HepG2 (cell line): Measurements from ENCODE around the gene DMRTA2.

Experiments
- AKNA ChIP-seq: sonication (generic); formaldehyde crosslinking; IDR thresholded peaks from 2 replicates; pipeline ENCODE4 v1.4.0; 2020; ENCODE audit warnings: missing genetic modification reagents, borderline replicate concordance
- ARID2 ChIP-seq: sonication (generic); formaldehyde crosslinking; IDR thresholded peaks from 2 replicates; pipeline ENCODE4 v1.8.1; 2022; ENCODE audit warnings: mild to moderate bottlenecking, missing genetic modification reagents, borderline replicate concordance
- CTCF ChIP-seq: sonication (generic); formaldehyde crosslinking; IDR thresholded peaks from 2 replicates; pipeline ENCODE4 v1.5.0; 2020; ENCODE audit warnings: mild to moderate bottlenecking, missing genetic modification reagents, moderate library complexity
- FOXM1 ChIP-seq: sonication (generic); formaldehyde crosslinking; IDR thresholded peaks from 2 replicates; pipeline ENCODE4 v1.5.0; 2020; ENCODE audit warnings: missing genetic modification reagents
- MLX ChIP-seq: IDR thresholded peaks from 2 replicates; pipeline ENCODE4 v1.6.1; 2016
- NONO ChIP-seq, 2 experiments: fragments of 450-650 bp in 1 of 2; sonication (generic) in 1 of 2; formaldehyde crosslinking in 1 of 2; IDR thresholded peaks in 1 of 2; conservative IDR thresholded peaks in 1 of 2; 2 replicates each; pipeline versions ENCODE4 v1.6.1 to v1.8.0; 2017 to 2022; ENCODE audit warnings: mild to moderate bottlenecking in 1 of 2, missing genetic modification reagents in 1 of 2, moderate library complexity in 1 of 2
- ZNF3 ChIP-seq: IDR thresholded peaks from 2 replicates; pipeline ENCODE4 v1.7.0; 2017; ENCODE audit warnings: inconsistent platforms
- ZNF780A ChIP-seq: sonication (generic); formaldehyde crosslinking; IDR thresholded peaks from 2 replicates; pipeline ENCODE4 v1.8.0; 2022; ENCODE audit warnings: mild to moderate bottlenecking, missing genetic modification reagents, moderate library complexity

DNA sequence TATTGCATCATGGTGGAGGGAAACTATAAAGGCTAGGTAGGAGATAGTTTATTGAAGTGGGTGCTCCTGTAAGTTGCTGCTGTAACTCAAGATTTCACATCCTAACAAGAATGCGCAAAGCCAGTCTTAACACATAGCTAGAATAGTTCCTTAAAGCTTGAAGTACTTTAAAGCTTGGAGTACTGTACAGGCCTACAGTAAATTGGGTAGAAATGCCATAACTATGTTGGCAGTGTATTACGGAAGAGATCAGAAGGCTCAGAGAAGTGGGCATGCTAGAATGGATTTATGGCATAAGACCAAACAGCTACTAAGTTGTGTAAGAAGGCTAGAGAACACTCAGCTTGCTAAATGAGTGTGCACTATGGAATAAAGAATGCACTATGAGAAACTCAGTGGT is 44.5 kb downstream of the DMRTA2 start:
- no peak for TF ChIP-seq CTCF (CRISPR knock-in tag)
- no peak for TF ChIP-seq NONO (IDR thresholded peaks at IDR 0.05)
- TF ChIP-seq NONO (CRISPR knock-in tag; conservative IDR thresholded peaks at IDR 0.05): no peak
- TF ChIP-seq MLX: no peak
- no peak for TF ChIP-seq ZNF3 (CRISPR knock-in tag)
- TF ChIP-seq ARID2 (CRISPR knock-in tag): no peak
- no peak for TF ChIP-seq AKNA (CRISPR knock-in tag)
- no peak for TF ChIP-seq ZNF780A (CRISPR knock-in tag)
- TF ChIP-seq FOXM1: no peak
